Mucosa of rectum (tissue), 2 donors: ENCODE data around the gene CXCR3.
A peak's percentile ranks its signal among the peaks of the same experiment; 100 is the strongest.
"Not testable (repeated sequence)": the region's sequence is repeated elsewhere in the genome, so short reads cannot be mapped to it uniquely, and the experiment has no call there.

Source experiments
- H3K27ac ChIP-seq, 2 donors: one replicate each; pipeline ENCODE4 v1.7.0; 2013; ENCODE audit warnings: inconsistent platforms in 2 of 2, low read depth in 2 of 2, low read length in 2 of 2
- H3K27me3 ChIP-seq, 2 donors: one replicate each; pipeline ENCODE4 v1.7.0; 2013; ENCODE audit warnings: low read length in 2 of 2; ENCODE audit not compliant: control insufficient read depth in 2 of 2, insufficient read depth in 2 of 2
- H3K36me3 ChIP-seq, 2 donors: one replicate each; pipeline ENCODE4 v1.7.0; 2013; ENCODE audit warnings: low read length in 2 of 2; ENCODE audit not compliant: control insufficient read depth in 2 of 2, insufficient read depth in 2 of 2
- H3K4me1 ChIP-seq, 2 donors: one replicate each; pipeline ENCODE4 v1.7.0; 2013; ENCODE audit warnings: low read length in 2 of 2, mild to moderate bottlenecking in 1 of 2; ENCODE audit not compliant: control insufficient read depth in 2 of 2, insufficient read depth in 2 of 2
- H3K4me3 ChIP-seq, 2 donors: one replicate each; pipeline ENCODE4 v1.7.0; 2013; ENCODE audit warnings: low read length in 2 of 2
- H3K9ac ChIP-seq, 2 donors: one replicate each; pipeline ENCODE4 v1.7.0; 2013; ENCODE audit warnings: low read length in 2 of 2, low read depth in 1 of 2, mild to moderate bottlenecking in 1 of 2
- H3K9me3 ChIP-seq, 2 donors: one replicate each; pipeline ENCODE4 v1.7.0; 2013; ENCODE audit warnings: low read length in 2 of 2; ENCODE audit not compliant: control insufficient read depth in 2 of 2
- donor health status: healthy.
- donor health status: Normal muscosa, but diverticular disease.

CXCR3 gene

DNA sequence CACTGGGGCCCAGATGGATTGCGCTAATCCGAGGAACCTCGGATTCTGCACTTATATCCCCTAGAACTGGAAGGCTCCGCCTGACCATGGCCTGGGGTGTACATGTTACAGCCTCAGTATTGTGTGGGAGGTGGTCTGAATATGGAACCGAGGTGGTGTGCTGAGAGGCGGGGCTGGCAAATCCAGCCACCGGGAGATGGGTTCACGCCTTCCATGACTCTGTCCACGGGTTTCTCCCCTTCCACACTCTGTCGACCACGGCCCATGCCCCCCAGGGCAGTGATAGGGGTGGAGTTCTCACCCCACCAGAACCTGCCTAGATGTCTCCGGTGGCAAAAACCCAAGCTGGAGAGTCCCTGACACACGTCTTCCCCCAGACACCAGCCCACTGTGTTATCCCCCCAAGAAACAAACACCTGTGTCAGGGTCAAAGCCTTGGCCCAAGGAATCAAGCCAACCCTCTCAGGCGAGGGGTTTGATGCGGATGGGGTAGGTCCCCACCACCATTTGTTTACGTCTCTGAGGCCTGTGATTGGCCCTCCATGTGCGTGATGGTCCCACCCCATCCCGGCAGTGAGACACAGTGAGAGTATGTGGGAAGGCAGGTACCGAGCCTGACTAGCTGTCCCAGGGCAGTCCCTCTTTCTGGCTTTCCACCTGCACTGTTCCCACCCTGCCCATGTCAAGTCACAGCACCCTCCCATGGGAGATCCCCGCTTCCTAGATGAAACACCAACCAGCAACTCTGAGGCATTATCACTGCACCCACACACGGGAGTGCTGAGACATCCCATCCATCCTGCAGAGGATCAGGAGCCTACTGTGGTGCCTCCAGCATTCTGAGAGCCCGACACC lies 42.5 kb upstream of the CXCR3 start:
- Histone ChIP-seq H3K4me1 (no peaks in the 10 kb centered on the region), H3K9ac (no peak overlapping the region), H3K27ac (no peak overlapping the region), H3K27me3 (no peaks in the 10 kb centered on the region), H3K4me3 (no peak overlapping the region), H3K36me3 (no peaks in the 10 kb centered on the region), H3K9me3 (no peaks in the 10 kb centered on the region)

DNA sequence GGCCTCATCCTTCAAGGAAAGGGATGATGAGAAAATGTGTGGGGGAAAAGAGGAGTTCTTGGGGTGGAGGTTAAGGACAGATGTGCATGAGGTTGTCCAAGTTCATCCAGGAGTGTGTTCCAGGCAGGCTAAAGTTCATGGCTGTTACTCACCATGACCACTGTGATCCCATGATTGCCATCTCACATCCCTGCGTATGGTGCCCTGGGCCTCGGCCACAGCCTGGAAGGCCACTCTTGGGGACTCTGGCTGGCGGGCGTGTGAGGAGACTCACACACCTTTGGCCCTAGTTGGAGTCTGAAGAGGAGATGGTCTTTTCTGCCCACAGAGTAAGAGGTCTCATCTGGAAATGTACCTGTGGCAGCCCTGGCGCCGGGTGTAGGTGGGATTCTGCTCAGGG lies 41.6 kb upstream of the CXCR3 start:
- Histone ChIP-seq H3K27me3 (no peaks in the 10 kb centered on the region), H3K9ac (no peak overlapping the region), H3K4me3 (no peak overlapping the region), H3K4me1 (no peaks in the 10 kb centered on the region), H3K27ac (no peak overlapping the region), H3K9me3 (no peaks in the 10 kb centered on the region), H3K36me3 (no peaks in the 10 kb centered on the region)

DNA sequence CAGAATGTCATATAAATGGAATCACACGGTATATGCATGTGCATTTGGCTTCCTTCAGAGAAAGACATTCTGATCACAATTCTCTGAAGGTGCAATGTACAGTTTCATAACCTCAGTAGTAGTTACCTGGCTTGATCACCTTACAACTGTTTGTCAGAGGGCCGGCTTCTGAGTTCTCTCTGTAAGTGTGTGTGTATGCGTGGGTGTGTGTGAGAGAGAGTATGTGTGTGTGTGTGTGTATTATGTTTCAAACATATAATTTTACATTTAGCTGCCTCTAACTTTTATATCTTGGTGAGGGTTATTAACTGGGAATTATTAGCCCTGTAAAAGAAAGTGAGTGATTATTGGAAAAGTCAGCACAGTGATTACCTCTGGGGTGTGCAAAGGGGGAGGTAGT lies 41.0 kb upstream of the CXCR3 start:
- Histone ChIP-seq H3K4me1 (no peaks in the 10 kb centered on the region), H3K27me3 (no peaks in the 10 kb centered on the region), H3K9ac (no peak overlapping the region), H3K4me3 (no peak overlapping the region), H3K27ac (no peak overlapping the region), H3K36me3 (no peaks in the 10 kb centered on the region), H3K9me3 (no peaks in the 10 kb centered on the region)

DNA sequence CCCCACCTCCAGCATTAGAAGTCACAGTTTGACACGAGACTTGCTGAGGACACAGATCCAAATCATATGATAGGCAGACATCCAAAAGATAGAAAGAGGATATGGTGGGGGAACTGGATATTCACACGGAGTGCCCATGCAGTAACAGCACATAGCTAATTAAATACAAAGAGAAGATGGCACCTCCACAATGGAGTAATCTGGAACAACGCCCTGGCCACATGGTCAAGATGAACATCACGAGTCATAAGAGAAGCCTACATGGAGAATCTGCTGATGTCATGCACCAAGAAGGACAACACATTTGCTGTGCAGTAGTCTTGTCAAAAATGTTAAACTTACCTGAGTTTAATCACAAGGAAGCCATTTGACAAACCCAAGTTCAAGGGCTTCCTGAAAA lies 39.0 kb upstream of the CXCR3 start:
- Histone ChIP-seq H3K4me3 (no peak overlapping the region), H3K36me3 (no peaks in the 10 kb centered on the region), H3K27me3 (no peaks in the 10 kb centered on the region), H3K9me3 (no peaks in the 10 kb centered on the region), H3K4me1 (no peaks in the 10 kb centered on the region), H3K27ac (no peak overlapping the region), H3K9ac (no peak overlapping the region)

DNA sequence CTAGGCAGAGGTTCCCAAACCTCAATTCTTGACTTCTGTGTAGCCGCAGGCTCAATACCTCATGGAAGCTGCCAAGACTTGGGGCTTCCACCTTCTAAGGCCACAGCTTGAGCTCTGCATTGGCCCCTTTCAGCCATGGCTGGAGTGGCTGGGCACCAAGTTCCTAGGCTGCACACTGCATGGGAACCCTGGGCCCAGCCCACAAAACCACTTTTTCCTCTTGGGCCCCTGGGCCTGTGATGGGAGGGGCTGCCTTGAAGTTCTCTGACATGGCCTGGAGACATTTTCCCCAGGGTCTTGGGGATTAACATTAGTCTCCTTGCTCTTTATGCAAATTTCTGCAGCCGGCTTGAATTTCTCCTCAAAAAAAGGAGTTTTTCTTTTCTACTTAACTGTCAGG lies 35.0 kb upstream of the CXCR3 start:
- Histone ChIP-seq H3K4me1 (peaks cover 0 to 2% of the 10 kb centered on the region in 2 donors), H3K27ac (no peak overlapping the region), H3K9ac (no peak overlapping the region), H3K9me3 (no peaks in the 10 kb centered on the region), H3K36me3 (no peaks in the 10 kb centered on the region), H3K4me3 (no peak overlapping the region), H3K27me3 (no peaks in the 10 kb centered on the region)

DNA sequence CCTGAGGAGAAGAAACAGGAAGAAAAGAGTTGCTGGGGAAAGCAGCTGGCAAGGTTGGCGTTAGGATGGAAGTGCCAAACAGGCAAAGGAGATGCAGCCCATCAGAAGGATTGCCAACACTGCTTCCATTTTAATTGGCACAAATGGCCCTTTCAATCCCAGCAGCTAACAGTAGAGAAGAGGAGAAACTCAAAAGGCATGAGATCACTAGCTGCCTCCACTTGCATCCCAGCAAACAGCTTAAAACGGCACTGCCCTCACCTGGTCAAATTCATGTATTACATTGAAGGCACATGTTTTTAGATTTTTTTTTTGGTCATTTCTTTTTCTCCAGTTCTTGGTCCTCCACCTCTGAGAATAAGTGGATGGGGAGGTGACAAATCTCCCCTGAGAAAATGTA lies 34.1 kb upstream of the CXCR3 start:
- no peak overlapping the region for H3K9ac ChIP-seq
- no peaks in the 10 kb centered on the region for H3K36me3 ChIP-seq
- peaks cover 0 to 2% of the 10 kb centered on the region in 2 donors for H3K4me1 ChIP-seq
- no peaks in the 10 kb centered on the region for H3K27me3 ChIP-seq
- no peaks in the 10 kb centered on the region for H3K9me3 ChIP-seq
- H3K27ac ChIP-seq: no peak overlapping the region
- no peak overlapping the region for H3K4me3 ChIP-seq

DNA sequence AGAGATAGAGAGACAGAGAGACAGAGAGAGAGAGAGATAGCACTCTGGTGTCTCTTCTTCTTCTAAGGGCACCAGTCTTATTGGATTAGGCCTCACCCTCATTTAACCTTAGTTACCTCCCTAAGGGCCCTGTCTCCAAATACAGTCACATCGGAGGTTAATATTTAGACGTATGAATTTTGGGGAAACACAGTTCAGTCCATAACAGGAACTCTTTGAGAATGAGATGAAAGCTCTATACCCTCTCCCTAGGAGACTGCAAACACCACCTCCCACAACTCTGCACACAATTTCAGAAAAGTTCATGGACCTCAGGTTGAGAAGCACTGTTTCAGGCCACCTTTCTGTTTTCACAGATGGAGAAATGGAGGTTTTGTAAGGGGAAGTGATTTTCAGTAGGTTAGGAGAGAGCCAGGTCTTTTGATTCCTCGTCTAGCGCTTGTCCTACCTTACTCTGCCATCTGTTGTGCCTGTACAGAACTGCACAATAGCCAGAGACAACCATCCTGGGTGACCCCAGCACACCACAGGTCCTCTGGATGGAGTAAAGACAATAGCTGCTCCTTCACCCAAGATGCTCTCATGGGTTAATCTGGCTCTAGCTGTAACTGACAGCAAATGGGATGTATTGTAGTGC lies 32.1 kb upstream of the CXCR3 start:
- Histone ChIP-seq H3K4me3 (no peak overlapping the region), H3K27ac (peak overlapping the region in 1 of 2 donors; percentile 27), H3K4me1 (peaks cover 0 to 2% of the 10 kb centered on the region in 2 donors), H3K9ac (no peak overlapping the region), H3K27me3 (no peaks in the 10 kb centered on the region), H3K36me3 (no peaks in the 10 kb centered on the region), H3K9me3 (no peaks in the 10 kb centered on the region)

DNA sequence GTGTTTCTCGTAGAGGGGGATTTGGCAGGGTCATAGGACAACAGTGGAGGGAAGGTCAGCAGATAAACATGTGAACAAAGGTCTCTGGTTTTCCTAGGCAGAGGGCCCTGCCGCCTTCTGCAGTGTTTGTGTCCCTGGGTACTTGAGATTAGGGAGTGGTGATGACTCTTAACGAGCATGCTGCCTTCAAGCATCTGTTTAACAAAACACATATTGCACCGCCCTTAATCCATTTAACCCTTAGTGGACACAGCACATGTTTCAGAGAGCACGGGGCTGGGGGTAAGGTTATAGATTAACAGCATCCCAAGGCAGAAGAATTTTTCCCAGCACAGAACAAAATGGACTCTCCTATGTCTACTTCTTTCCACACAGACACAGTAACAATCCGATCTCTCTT lies 26.1 kb upstream of the CXCR3 start:
- H3K36me3 ChIP-seq, H3K27ac ChIP-seq, H3K9me3 ChIP-seq, H3K27me3 ChIP-seq, H3K4me1 ChIP-seq, H3K9ac ChIP-seq, H3K4me3 ChIP-seq: not testable (repeated sequence)

DNA sequence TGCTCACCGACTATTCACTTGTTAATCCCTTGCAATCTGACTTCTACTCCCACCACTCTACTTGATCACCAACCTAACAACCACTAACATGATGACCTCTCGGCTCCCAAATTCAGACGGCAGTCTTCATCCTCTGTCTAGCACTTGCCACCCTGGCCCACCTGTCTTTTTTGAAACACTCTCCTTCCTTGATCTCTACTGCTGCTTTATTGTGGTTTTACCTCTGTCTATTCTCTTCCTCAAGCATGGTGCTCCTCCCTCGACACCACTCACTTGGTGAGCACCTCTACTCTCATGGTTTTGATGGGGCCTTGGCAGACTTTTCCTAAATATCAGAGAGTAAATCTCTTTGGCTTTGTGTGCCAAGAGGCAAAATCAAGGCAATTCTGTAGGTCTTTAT lies 21.7 kb upstream of the CXCR3 start:
- no peak overlapping the region for H3K27ac ChIP-seq
- no peak overlapping the region for H3K9ac ChIP-seq
- peaks cover 4 to 8% of the 10 kb centered on the region in 2 donors for H3K4me1 ChIP-seq
- H3K36me3 ChIP-seq: no peaks in the 10 kb centered on the region
- no peaks in the 10 kb centered on the region for H3K9me3 ChIP-seq
- no peak overlapping the region for H3K4me3 ChIP-seq
- H3K27me3 ChIP-seq: no peaks in the 10 kb centered on the region

DNA sequence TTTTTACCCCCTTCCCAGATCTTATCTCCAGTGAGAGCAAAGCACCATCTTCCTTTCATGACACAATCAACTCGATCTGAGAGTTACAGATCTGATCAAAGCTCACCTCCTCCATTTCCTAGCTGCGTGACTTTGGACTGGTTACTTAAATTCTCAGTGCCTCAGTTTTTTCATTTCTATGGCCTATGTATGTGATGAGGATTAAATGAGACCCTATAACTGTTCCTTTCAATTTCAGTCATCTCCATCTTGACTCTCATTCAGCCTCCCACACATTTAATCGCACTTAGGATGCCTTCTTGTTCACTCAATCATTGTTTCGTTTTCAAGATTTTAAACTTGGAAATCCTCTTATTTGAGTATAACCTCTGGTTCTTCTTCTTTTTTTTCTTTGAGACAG lies 20.1 kb upstream of the CXCR3 start:
- no peaks in the 10 kb centered on the region for H3K36me3 ChIP-seq
- H3K27me3 ChIP-seq: no peaks in the 10 kb centered on the region
- H3K4me1 ChIP-seq: peaks cover 4 to 8% of the 10 kb centered on the region in 2 donors
- no peaks in the 10 kb centered on the region for H3K9me3 ChIP-seq
- no peak overlapping the region for H3K4me3 ChIP-seq
- no peak overlapping the region for H3K27ac ChIP-seq
- no peak overlapping the region for H3K9ac ChIP-seq
